Ramos (cell line): Measurements from ENCODE around the gene CCDC60.

Source experiments
- in situ Hi-C: fragments of 300-500 bp; cut with MboI; formaldehyde crosslinking; loops from one replicate; pipeline ENCODE4 v1.14.3; 2022; ENCODE audit warnings: low sequenced_read_pairs; ENCODE audit not compliant: unreplicated experiment

Gene CCDC60

DNA sequence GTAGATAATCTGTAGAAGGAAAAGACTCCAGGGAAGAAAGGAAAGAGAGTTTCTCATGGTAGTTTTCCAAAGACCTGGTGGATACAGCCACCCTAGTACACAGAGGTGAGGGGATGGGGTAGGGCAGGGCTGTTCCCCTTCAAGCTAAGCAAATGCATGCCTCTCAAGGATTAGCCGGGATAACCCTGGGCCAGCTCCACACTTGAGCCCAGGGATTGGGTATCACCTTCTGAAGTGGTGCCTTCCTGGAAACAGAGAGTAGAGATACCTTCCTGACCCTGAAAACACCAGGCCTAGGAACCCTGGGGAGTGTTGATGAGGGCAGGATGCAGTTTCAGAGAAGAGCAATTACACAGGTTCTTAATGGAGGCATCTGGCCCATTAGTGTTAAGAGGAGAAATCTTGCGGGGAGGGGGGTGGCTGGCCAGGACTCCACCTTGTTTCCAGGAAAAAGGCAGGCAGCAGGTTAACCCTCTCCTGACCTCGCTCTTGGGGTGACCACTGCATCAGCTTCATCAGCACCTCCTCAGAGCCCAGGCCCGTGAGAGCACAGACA is 152.1 kb downstream of the CCDC60 start:
- in situ Hi-C loops, result no loop called here

DNA sequence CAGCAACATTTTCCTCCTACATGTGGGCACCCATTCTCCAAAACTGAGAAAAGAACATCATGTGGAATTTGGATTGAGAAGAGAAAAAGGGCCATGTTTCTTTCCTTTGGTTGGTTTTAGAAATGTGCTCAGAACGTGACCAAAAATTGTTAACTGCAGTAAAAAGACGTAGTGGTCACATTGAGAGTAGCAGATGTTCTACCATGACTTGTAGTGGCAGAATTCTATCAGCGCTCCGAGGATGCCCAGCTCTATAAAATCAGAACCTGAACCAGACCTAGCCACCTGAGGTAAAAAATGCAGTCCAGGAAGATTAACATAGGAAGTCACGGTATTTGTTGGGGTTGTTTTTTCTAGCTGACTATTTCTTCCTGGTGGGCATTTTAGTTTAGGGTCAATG is 157.3 kb downstream of the CCDC60 start:
- in situ Hi-C loops, result no loop called here

DNA sequence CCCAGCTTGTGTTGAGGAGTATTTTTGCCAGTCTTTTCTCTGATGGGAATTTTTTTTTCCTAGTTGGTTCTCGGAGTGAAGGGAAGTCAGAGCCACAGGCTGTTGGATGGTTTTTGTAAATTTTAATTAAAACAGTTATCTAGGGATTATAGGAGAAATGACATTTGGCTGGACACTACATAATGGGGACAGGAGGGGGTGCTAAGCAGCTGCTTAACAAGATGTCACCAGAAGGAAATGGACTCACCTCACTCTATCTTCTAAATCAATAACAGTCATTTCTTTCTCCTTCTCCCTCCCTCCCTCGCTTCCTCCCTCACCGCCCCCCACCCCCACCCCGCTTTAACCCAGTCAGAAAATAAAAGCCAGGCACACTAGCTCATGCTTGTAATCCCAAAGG is 165.7 kb downstream of the CCDC60 start:
- in situ Hi-C loops, result no loop called here

DNA sequence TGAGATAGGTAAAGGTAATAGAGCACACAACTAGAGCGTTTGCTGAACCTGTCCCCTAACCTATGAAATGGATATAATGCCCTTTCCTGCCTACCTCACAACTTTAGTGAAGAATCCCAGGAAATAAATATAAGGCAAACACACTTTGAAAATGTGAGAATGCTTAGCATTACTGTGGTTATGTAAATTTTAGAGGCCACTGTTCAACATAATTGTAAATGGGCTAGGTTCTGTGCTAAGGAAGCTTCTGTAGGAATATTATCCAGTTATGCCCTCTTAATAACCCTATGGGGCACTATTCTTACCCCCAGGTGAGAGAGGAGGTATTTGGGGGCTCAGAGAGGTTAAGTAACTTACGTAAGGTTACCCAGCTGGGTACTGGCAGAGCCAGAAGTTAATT is 166.5 kb downstream of the CCDC60 start:
- in situ Hi-C loops, result no loop called here

DNA sequence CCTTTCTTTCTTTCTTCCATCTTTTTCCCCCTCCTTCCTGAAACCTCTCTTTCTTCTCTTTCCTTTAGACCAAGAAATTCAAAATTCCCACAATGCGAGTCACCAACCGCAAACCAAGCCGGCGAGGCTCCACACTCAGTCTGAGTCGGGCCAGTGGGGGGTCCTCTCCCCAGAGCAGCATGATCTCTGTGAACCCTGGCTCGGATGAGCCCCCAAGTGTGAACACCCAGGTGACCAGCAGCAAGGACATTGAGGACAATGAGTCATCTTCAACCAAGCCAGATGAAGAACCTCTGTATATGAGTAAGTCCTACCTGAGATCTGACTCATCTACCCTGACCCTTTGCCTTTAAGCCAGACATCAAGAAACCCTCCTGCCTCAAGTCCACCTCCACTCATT is 170.5 kb downstream of the CCDC60 start:
- in situ Hi-C loops, result no loop called here

DNA sequence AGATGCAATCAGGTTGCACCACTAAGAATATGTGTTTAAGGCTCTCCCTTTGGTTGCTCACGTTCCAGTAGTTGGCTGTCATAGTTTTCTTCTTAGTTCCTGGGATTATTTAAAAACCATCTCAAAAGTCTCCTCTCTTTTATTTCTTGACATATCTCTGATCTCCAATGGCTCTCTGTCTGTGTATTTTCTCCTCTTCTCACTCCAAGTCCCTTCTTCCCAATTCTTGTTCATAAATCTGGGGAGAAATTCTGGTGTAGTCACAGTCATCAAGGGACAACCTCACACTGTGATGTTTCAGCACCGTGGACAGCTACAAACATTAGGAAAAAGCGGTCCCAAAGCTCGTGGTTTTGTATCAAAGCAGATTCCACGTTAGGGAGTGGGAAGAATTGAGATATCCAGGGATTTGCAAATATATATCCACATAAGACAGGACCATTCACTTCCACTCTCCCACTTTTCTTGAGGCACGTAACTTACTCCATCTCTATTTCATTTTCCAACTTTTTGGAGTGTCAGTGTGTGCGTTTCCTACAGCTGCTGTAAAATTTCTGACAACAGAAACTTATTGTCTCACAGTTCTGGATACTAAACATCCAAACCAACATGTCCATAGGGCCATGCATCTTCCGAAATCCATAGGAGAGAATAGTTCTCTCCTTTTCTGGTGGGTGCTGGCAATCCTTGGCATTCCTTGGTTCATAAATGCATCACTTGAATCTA is 178.4 kb downstream of the CCDC60 start:
- in situ Hi-C loops, result no loop called here

DNA sequence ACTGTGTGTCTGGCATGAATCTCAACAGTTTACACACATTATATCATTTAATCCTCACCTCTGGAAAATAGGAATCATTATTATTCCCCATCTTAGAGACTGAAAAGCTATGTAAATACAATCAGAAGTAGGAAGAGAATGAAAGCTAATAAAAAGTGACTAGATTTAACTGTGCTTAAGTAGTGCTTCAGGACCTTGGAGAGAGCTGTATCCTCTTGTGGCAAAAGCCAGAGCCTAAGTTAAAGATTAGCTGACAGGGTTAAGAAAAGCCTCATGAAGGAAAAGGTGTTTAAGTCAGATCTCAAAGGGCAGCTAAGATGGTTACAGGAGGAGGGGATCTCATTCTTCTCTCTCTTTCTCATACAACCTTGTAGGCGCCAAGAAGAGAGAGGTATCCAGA is 193.7 kb downstream of the CCDC60 start:
- in situ Hi-C loops, result no loop called here

DNA sequence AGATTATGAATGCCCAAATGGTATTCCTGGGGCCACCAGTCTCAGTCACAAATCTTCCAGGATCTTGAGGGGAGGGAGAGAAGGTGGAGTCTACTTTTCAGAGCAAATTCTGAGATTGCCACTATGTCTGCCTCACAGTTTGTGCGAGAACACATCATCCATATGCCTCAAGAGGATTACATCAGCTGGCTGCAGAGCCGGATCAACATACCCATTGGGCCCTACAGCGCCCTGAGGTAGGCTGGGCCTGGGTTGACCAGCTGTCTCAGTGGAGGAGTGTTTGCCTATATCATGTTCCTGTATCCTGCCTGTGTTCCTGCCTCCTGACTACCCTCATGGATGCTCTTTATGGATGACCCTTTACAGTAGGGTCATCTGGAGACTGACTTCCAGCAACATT is 205.9 kb downstream of the CCDC60 start:
- in situ Hi-C loops, result loop anchor here (10.0 kb wide), 1 partner anchor 96 kb away; no protein-coding TSS in a partner anchor

DNA sequence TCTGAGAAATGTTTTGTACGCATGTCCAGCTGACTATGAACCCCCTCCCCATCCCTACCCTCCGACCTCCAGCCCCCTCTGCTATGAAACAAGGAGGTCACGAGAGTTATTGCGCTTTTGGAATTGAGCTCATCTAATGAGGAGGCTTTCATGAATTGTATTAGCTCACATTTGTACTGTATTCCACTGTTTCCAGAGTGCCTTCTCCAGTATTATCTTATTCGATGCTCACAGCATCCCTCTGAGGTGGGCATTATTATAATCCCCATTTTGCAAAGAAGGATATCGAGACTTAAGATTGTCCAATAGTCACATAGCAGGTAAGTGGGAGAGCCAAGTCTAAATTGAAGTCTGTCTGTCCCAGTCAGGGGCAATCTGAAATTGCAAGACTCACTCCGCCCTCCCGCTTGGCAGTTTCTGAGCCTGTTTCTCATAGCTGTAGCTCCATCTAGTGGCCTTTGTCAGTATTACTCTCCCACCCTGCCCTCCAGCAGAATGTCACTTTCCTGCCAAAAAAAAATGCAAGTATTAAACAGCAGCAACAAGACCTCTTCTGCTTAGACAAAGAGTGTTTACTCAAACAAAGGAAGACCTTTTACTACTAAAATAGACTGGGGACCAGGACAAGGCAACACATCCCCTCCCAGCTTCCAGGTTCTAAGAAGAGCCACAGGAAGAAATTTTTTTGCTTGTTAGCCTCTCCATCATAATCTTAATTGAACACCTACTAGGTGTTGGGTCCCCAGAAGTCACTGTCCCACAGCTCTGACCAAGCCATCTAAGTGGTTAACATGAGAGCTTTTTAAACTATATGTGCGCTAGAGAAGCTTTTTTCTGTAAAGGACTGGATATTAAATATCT is 210.5 kb downstream of the CCDC60 start:
- in situ Hi-C loops, result loop anchor here (10.0 kb wide), 1 partner anchor 100 kb away; no protein-coding TSS in a partner anchor

DNA sequence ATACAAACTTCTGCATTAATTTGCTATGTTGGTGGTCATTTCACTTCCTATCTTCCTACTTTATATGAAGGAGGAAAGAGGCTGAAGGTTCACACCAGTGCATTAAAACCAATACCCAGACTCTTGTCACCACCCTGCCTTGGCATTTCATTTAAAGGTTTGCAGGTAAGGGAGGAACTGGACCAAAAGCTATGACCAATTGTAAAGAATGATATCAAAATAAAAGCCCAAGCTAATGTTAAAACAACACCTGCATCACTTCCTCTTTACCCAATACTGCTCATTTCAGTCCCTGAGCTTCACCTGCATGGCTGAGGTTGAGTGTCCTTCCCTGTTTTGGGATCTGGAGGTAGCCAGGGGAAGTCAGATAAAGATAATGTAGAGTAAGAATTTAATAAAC is 211.8 kb downstream of the CCDC60 start:
- in situ Hi-C loops, result loop anchor here (10.0 kb wide), 1 partner anchor 102 kb away; no protein-coding TSS in a partner anchor

DNA sequence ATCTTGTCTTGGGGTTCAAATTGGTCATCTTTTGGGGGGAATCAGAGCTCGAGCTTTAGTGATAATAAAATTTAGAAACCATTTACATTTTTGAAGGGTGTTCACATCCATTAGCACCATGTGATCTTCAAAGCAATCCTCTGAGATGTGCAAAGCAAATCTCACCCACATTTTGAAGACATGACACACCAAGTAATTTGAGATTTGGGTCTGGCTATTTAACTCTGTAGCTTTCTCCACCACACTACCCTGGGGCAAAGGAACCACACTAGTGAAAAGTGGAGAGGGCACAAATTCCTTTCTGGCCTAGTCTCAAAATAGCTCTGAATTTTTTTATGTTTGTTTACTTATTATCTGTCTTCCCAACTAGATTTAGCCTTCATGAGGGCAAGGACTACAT is 212.5 kb downstream of the CCDC60 start:
- in situ Hi-C loops, result loop anchor here (10.0 kb wide), 1 partner anchor 102 kb away; no protein-coding TSS in a partner anchor

DNA sequence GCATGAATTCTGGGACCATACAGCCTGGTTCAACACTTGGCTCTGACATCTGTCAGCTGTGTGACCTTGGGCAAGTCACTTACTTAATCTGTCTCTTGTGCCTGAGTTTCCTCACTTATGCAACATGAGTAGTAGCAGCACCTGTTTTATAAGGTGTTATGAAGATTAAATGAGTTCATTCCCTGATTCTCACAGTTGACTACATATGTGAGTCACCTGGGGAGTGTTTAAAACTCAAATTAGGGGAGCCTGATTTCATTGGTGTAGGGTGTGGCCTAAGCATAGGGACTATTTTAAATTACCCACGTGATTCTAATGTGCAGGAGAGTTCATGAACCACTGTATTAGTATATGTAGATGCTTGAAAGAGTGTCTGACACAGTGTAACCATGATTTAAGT is 222.3 kb downstream of the CCDC60 start:
- in situ Hi-C loops, result no loop called here

DNA sequence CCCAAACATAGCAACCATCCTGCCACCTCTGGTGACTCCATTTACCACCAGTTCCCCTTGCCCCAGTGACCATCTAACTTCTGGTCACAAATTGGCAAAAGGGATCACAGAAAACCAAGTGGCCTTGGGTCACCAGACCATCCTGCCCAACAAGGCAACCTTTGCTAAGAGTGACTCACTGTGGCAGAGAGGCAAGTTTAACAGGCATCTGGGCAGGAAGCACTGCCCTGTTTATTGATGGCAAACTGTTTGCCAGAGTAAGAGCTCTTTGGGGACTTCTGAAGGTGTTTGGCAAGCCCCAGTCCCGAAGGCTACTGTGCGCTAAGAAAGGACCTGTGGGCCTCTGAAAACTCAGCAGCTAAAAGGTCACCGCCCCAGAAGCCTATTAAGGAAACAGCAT is 230.9 kb downstream of the CCDC60 start:
- in situ Hi-C loops, result no loop called here

DNA sequence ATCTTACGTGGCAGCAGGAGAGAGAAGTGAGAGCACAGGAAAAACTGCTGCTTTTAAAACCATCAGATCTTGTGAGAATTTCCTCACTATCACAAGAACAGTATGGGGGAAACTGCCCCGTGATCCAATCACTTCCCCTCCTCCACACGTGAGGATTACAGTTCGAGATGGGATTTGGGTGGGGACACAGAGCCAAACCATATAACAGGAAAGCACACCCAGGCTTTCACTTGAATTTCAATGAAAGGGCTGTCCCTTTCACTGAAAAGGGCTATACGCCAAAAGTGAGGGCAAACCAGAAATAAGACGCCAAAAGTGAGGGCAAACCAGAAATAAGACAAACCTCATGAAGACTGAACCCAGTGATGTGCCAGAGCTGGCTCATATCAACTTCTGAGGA is 236.2 kb downstream of the CCDC60 start:
- in situ Hi-C loops, result no loop called here

DNA sequence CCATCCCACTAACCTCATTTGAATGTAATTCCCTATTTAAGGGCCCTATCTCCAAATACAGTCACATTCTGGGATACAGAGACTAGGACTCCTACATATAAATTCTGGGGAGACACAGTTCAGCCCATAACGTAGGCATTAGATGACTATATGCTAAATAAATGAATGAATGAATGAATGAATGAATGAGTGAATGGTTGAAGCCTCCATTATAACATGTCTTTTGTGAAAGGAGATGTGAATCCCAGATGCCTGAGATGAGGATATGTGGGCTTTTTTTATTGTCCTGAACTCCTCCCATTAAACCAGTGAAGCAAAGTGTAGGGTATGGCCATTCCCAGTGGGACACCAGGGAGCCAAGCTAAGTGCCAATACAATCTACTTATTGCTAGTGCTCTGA is 238.6 kb downstream of the CCDC60 start:
- in situ Hi-C loops, result no loop called here

DNA sequence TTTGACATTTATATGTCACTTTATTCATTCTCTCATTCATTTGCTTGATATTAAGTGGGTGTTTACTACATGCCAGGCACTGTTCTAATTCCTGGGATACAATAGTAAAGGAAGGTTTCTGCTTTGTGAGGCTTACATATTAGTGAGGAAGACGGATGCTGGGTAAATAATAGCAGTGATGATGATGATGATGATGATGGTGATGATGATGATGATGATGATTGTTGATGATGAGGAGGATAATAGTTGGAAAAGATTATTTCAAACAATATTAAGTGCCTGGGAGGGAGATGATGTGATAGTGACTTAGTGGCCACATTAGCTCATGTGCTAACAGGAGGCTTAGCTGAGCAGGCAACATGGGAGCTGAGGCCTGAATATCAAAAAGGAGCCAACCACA is 239.7 kb downstream of the CCDC60 start:
- in situ Hi-C loops, result no loop called here

DNA sequence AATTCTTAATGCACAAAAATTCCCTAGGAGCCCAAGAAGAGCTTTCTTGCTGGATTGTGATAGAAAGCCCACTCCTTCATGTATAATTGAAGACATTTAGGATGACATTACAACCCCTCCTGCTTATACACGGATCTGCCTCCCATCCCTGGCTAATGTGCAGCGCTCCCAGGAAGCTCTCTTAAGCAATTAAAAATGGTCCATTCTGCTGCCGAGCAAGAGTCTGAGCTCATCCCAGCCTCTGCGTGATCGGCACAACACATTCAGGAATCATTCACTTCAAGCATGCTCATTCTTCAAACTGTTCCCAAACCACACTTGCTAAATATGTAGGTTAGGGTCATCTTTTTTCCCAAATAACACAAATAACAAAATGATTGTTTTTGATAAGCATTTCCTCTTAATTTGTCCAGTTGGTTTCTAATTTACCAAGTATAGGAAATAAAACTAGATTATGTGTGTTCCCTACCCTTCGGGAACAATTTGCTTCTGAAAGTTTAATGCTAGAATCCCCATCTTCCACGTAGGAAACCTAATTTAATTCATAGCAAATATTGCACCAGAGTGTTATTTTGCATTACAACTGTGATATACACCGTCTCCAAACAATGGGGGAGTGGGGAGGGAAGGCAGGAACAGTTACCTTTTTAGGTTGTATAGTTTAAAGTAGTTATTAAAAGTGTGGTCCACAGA is 241.7 kb downstream of the CCDC60 start:
- in situ Hi-C loops, result no loop called here

DNA sequence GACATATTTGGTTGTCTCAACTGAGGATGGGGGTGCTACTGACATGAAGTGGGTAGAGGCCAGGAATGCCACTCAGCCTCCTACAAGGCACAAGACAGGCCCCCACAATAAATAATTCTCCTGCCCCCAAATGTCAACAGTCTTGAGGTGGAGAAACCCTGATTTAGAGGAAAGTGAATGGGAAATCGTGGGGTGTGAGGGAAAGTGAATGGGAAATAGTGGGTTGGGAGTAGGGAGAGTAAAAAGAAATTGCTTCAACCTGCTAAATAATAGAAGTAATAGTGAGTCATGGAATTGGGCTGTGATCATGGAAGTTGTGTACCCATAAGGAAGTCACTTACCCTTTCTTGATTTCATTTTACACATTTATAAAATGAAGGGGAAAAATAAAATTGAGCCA is 242.4 kb downstream of the CCDC60 start:
- in situ Hi-C loops, result no loop called here

DNA sequence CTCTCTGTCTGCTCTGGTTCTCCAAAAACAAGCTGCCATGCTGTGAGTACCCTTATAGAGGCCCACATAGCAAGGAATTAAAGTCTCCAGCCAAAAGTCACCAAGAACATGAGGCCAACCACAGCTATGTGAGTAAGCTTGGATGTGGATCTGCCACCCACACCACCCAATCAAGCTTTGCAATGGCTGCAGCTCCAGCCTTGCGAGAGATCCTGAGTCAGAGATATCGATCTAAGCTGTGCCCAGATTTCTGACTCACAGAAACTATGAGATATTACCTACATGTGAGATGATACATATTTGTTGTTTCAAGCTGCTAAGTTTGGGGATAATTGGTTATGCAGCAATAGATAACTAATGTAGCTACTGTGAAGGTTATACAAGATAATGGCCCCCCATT is 243.6 kb downstream of the CCDC60 start:
- in situ Hi-C loops, result no loop called here

DNA sequence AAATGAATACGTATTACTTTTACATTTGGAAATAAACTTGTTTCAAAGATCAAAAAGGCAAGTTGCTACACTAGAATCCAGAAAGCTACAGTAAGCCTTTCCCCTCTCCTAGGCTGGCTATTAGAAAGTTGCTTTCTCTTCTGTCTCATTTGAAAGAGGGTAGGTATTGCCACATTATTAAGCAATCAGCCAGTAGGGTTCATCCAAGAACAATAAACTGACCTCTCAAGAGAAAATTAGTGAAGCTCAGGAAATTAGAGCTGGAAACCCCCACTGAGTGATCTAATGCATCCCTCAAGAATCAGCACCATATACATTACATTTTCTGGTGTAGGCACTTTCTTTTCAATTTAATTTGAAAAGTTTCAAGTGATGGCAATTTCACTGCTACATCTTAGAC is 254.6 kb downstream of the CCDC60 start:
- in situ Hi-C loops, result no loop called here

DNA sequence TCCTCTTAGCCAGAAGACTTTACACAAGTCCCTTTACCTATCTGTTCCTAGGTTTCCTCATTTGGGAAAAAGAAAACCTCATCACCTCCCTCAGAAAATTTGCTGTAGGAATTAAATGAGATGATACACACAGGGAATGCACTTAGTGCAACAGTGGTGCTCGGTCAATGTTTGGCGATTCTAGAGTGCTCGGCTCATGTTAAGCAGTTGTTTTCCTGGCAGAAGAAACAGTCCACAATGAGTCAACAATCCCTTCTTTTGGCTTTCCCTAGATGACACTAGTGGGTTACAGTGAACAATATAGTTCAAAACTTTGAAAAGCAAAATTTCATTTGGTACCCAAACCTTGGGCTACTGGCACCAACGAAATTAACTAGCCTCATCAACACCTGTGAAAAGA is 255.1 kb downstream of the CCDC60 start:
- in situ Hi-C loops, result no loop called here
